GM23338 (cell line): Measurements from ENCODE around the gene SMCO2. TPM values are rescaled to one million over a fixed set of nuclear protein-coding genes. Genes with fewer than 3 reads are reported as not detected.

ENCODE experiments used
- ATAC-seq: fragments of 200-7000 bp; cut with Tn5 transposase; 3 replicates; pipeline ENCODE4 v1.9.1; 2020
- DNase-seq: peaks from one replicate; pipeline ENCODE4 v3.0.0-alpha.2; 2015; ENCODE audit warnings: low spot score
- H2AFZ ChIP-seq: fragments of 200-600 bp; sonication (generic); 2 replicates; pipeline ENCODE4 v1.8.0; 2016; ENCODE audit warnings: antibody characterized with exemption, mild to moderate bottlenecking, moderate library complexity
- H3F3A ChIP-seq: fragments of 200-600 bp; sonication (generic); replicated peaks from 2 replicates; pipeline ENCODE4 v1.8.0; 2017; ENCODE audit warnings: antibody characterized with exemption, mixed run types, low read depth
- H3K27ac ChIP-seq: fragments of 200-600 bp; sonication (generic); 2 replicates; pipeline ENCODE4 v1.6.1; 2016; ENCODE audit warnings: low read depth
- H3K27me3 ChIP-seq: fragments of 200-600 bp; sonication (generic); 2 replicates; pipeline ENCODE4 v1.8.0; 2016; ENCODE audit warnings: mild to moderate bottlenecking, mixed run types, moderate library complexity; ENCODE audit not compliant: insufficient read depth
- H3K36me3 ChIP-seq: fragments of 200-600 bp; sonication (generic); 2 replicates; pipeline ENCODE4 v1.8.0; 2016; ENCODE audit warnings: mild to moderate bottlenecking; ENCODE audit not compliant: insufficient read depth
- H3K4me1 ChIP-seq: fragments of 200-600 bp; sonication (generic); 2 replicates; pipeline ENCODE4 v1.8.0; 2016; ENCODE audit warnings: mild to moderate bottlenecking, moderate library complexity; ENCODE audit not compliant: insufficient read depth
- H3K4me2 ChIP-seq: fragments of 200-600 bp; sonication (generic); 2 replicates; pipeline ENCODE4 v1.7.1; 2017; ENCODE audit warnings: mixed run types
- H3K4me3 ChIP-seq: fragments of 200-600 bp; sonication (generic); 2 replicates; pipeline ENCODE4 v1.6.1; 2016; ENCODE audit warnings: mixed run types
- H3K79me2 ChIP-seq: fragments of 200-600 bp; sonication (generic); replicated peaks from 2 replicates; pipeline ENCODE4 v1.8.0; 2017; ENCODE audit warnings: mild to moderate bottlenecking; ENCODE audit not compliant: insufficient read depth
- H3K9me2 ChIP-seq: fragments of 200-600 bp; sonication (generic); 2 replicates; pipeline ENCODE4 v1.8.0; 2017; ENCODE audit not compliant: insufficient read depth
- H4K20me1 ChIP-seq: fragments of 200-600 bp; sonication (generic); replicated peaks from 2 replicates; pipeline ENCODE4 v1.8.0; 2017; ENCODE audit warnings: mild to moderate bottlenecking; ENCODE audit not compliant: insufficient read depth
- H3K27ac Mint-ChIP-seq: 2 replicates; pipeline ENCODE4 v1.8.0; 2020; ENCODE audit warnings: inconsistent platforms, mild to moderate bottlenecking, moderate library complexity, mixed read lengths
- H3K27me3 Mint-ChIP-seq: 3 replicates; pipeline ENCODE4 v1.8.0; 2022; ENCODE audit warnings: low read depth, mild to moderate bottlenecking, moderate library complexity, mixed read lengths, inconsistent platforms; ENCODE audit not compliant: insufficient read depth, poor library complexity
- H3K36me3 Mint-ChIP-seq: 3 replicates; pipeline ENCODE4 v1.8.0; 2021; ENCODE audit warnings: low read depth, mild to moderate bottlenecking, inconsistent platforms, moderate library complexity, mixed read lengths
- H3K4me1 Mint-ChIP-seq: 3 replicates; pipeline ENCODE4 v1.8.0; 2020; ENCODE audit warnings: mild to moderate bottlenecking, inconsistent platforms, mixed read lengths
- H3K4me3 Mint-ChIP-seq: 3 replicates; pipeline ENCODE4 v1.8.0; 2021; ENCODE audit warnings: moderate library complexity, mild to moderate bottlenecking, inconsistent platforms, mixed read lengths
- H3K9me3 Mint-ChIP-seq: 3 replicates; pipeline ENCODE4 v1.8.0; 2020; ENCODE audit warnings: moderate library complexity, mild to moderate bottlenecking, inconsistent platforms, mixed read lengths
- CREB1 ChIP-seq: fragments of 250-450 bp; sonication (Bioruptor Pico); IDR thresholded peaks from 2 replicates; pipeline ENCODE4 v1.5.0; 2020; ENCODE audit warnings: low read depth, mild to moderate bottlenecking, moderate library complexity
- ETS1 ChIP-seq: IDR thresholded peaks from 2 replicates; pipeline ENCODE4 v1.6.1; 2016; ENCODE audit warnings: antibody characterized with exemption
- EZH2 ChIP-seq: fragments of 200-600 bp; sonication (generic); IDR thresholded peaks from one replicate; pipeline ENCODE4 v1.8.0; 2017; ENCODE audit warnings: antibody characterized with exemption, mild to moderate bottlenecking, low read depth; ENCODE audit not compliant: unreplicated experiment
- EZH2phosphoT487 ChIP-seq: fragments of 200-600 bp; sonication (generic); IDR thresholded peaks from one replicate; pipeline ENCODE4 v1.8.1; 2018; ENCODE audit warnings: antibody characterized with exemption; ENCODE audit not compliant: unreplicated experiment
- JUNB ChIP-seq: IDR thresholded peaks from one replicate; pipeline ENCODE4 v1.6.1; 2016; ENCODE audit warnings: antibody characterized with exemption; ENCODE audit not compliant: unreplicated experiment
- NANOG ChIP-seq: IDR thresholded peaks from 2 replicates; pipeline ENCODE4 v1.6.1; 2016; ENCODE audit warnings: antibody characterized with exemption, borderline replicate concordance
- POLR2AphosphoS5 ChIP-seq: IDR thresholded peaks from 2 replicates; pipeline ENCODE4 v1.6.1; 2016; ENCODE audit warnings: antibody characterized with exemption, low read depth
- REST ChIP-seq: IDR thresholded peaks from one replicate; pipeline ENCODE4 v1.6.1; 2018; ENCODE audit warnings: antibody characterized with exemption; ENCODE audit not compliant: unreplicated experiment
- ZNF114 ChIP-seq: fragments of 250-450 bp; sonication (Bioruptor Pico); IDR thresholded peaks from 2 replicates; pipeline ENCODE4 v1.5.0; 2020; ENCODE audit warnings: mild to moderate bottlenecking, moderate library complexity
- ZNF331 ChIP-seq: fragments of 250-450 bp; sonication (Bioruptor Pico); IDR thresholded peaks from 2 replicates; pipeline ENCODE4 v1.5.0; 2020; ENCODE audit warnings: low read depth, mild to moderate bottlenecking, moderate library complexity
- polyA plus RNA-seq: library from polyadenylated mRNA; unstranded; fragments of >200 nt; fragmentation: Nextera tagmentation; extraction: Ambion mirVana; gene quantifications from 2 replicates; pipeline ENCODE4 v1.2.1, GENCODE V29; 2016
- total RNA-seq: library from RNA; depleted of rRNA; stranded (reverse); fragments of >200 nt; shearing (Covaris generic); gene quantifications from 2 replicates; pipeline ENCODE4 v1.2.3, GENCODE V29; 2014

The SMCO2 gene
- total and polyA plus RNA-seq, 2 experiments from 2014 or later = 0.86 TPM; not detected in 1

GRCh38 chr12:27436029-27436428, 10.5 kb upstream of the SMCO2 start (continued):
- TF ChIP-seq POLR2AphosphoS5 (no peak), EZH2 (no peak), REST (no peak), ZNF114 (CRISPR knock-in tag) (no peak), JUNB (no peak)

- TF ChIP-seq EZH2 (no peak), ZNF114 (CRISPR knock-in tag) (no peak), NANOG (no peak), EZH2phosphoT487 (no peak)
- Histone ChIP-seq H3K9me2 (peaks cover 12% of the 10 kb centered on the region), H3F3A (no peaks in the 10 kb centered on the region), H3K79me2 (no peaks in the 10 kb centered on the region), H2AFZ (no peak overlapping the region), H4K20me1 (no peaks in the 10 kb centered on the region), H3K27ac (no peak overlapping the region), H3K4me3 (no peak overlapping the region), H3K4me2 (0 out of 2 replicates have a peak overlapping the region, but pooled peaks have one; percentile 5), H3K4me1 (no peaks in the 10 kb centered on the region), H3K27me3 (no peaks in the 10 kb centered on the region), H3K36me3 (no peaks in the 10 kb centered on the region)
- no peak overlapping the region for H3K27ac Mint-ChIP-seq
- H3K36me3 Mint-ChIP-seq = peaks cover 19% of the 10 kb centered on the region
- H3K4me3 Mint-ChIP-seq = no peak overlapping the region
- H3K27me3 Mint-ChIP-seq = peaks cover 4% of the 10 kb centered on the region
- DNase-seq (no peak), ATAC-seq (no peak)
- peaks cover 14% of the 10 kb centered on the region for H3K4me1 Mint-ChIP-seq
- H3K9me3 Mint-ChIP-seq = peaks cover 17% of the 10 kb centered on the region
Measured at GRCh38 chr12:27436768-27437167, 9.8 kb upstream of the SMCO2 start.

- DNase-seq (no peak), ATAC-seq (no peak)
- Histone ChIP-seq H3K4me1 (no peaks in the 10 kb centered on the region), H3F3A (no peaks in the 10 kb centered on the region), H3K4me3 (no peak overlapping the region), H3K79me2 (no peaks in the 10 kb centered on the region), H2AFZ (no peak overlapping the region), H3K4me2 (no peak overlapping the region), H3K36me3 (no peaks in the 10 kb centered on the region), H3K27me3 (no peaks in the 10 kb centered on the region), H3K9me2 (peaks cover 12% of the 10 kb centered on the region), H4K20me1 (no peaks in the 10 kb centered on the region), H3K27ac (no peak overlapping the region)
- Mint-ChIP-seq H3K27me3 (peaks cover 4% of the 10 kb centered on the region), H3K9me3 (peaks cover 17% of the 10 kb centered on the region), H3K36me3 (peaks cover 19% of the 10 kb centered on the region), H3K4me1 (peaks cover 14% of the 10 kb centered on the region), H3K4me3 (no peak overlapping the region), H3K27ac (no peak overlapping the region)
- no peak for TF ChIP-seq NANOG
- no peak for TF ChIP-seq REST
- no peak for TF ChIP-seq POLR2AphosphoS5
- no peak for TF ChIP-seq ETS1
- no peak for TF ChIP-seq EZH2phosphoT487
- TF ChIP-seq EZH2 = no peak
- no peak for TF ChIP-seq ZNF331
- no peak for TF ChIP-seq CREB1 (CRISPR knock-in tag)
Measured at GRCh38 chr12:27437839-27438238, 8.7 kb upstream of the SMCO2 start.
